Cardiac muscle cell (in vitro differentiated cells and primary cell): ENCODE results near the gene SYPL1. TPM values are rescaled to one million over a fixed set of nuclear protein-coding genes. Genes with fewer than 3 reads are reported as not detected.

ENCODE experiments used
- DNase-seq, 2 donors: peaks; one replicate each; pipeline versions ENCODE4 v3.0.0 to v3.0.0-alpha.2; 2010 to 2017; ENCODE audit warnings: low read depth in 1 of 2, low spot score in 1 of 2
- H3K27ac ChIP-seq: fragments of 200-600 bp; sonication (generic); 2 replicates; pipeline ENCODE4 v1.5.1; 2016
- H3K27me3 ChIP-seq: fragments of 200-600 bp; sonication (generic); 2 replicates; pipeline ENCODE4 v1.6.0; 2016; ENCODE audit warnings: control low read depth
- H3K36me3 ChIP-seq: fragments of 200-600 bp; sonication (generic); 2 replicates; pipeline ENCODE4 v1.5.1; 2016; ENCODE audit warnings: control low read depth
- H3K4me1 ChIP-seq: fragments of 200-600 bp; sonication (generic); 2 replicates; pipeline ENCODE4 v1.8.1; 2017; ENCODE audit warnings: low read depth, mild to moderate bottlenecking, mixed run types
- H3K4me3 ChIP-seq: fragments of 200-600 bp; sonication (generic); 2 replicates; pipeline ENCODE4 v1.5.1; 2016; ENCODE audit warnings: mild to moderate bottlenecking
- H3K9me3 ChIP-seq: fragments of 200-600 bp; sonication (generic); 2 replicates; pipeline ENCODE4 v1.5.1; 2017; ENCODE audit warnings: low read depth, mild to moderate bottlenecking, control low read depth
- polyA plus RNA-seq: library from polyadenylated mRNA; unstranded; fragments of >200 nt; fragmentation: Nextera tagmentation; extraction: Ambion mirVana; gene quantifications from 2 replicates; pipeline ENCODE4 v1.2.1, GENCODE V29; 2016
- total RNA-seq: library from RNA; depleted of rRNA; stranded (reverse); fragments of >200 nt; gene quantifications from 2 replicates; pipeline ENCODE4 v1.2.3, GENCODE V29; 2016
- TF ChIP-seq, protein P1 (sequence below): IDR thresholded peaks from 2 replicates; pipeline ENCODE4 v1.5.1; 2012; ENCODE audit warnings: low read depth, mild to moderate bottlenecking, low read length

Gene SYPL1
- total and polyA plus RNA-seq, 2 experiments from 2014 or later, result 37.8 to 80.9 TPM

DNA sequence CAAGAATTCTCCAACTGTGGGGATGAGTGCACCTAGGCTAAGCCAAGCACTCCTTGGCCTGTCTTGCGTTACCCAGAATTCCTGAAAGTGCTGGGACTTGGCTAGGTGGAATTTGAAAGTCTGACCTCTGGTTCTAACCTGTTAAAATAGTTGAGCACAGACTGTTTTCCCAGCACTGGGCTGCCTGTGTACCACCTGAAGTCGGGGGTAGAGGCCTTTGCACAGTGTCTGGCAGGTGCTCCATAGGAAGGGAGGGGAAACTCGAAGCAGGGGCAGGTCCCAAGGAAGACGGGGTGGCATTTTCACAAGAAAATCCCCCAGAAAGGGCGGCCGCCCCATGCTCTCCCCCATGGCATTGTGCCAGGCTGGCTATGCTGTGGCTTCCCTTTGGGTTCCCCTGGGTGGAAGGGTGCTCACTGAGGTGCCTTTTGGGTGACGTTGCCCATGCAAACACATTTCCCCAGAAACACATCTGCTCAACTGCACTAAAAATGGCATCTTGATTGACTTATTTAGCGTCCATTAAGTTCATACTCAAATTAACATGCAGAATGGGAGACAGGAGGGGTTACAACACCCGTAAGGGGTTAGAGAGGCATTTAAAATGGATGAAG lies 62.9 kb downstream of the SYPL1 start:
- no peak for DNase-seq
- H3K4me1 ChIP-seq, result no peaks in the 10 kb centered on the region
- no peaks in the 10 kb centered on the region for H3K36me3 ChIP-seq
- TF ChIP-seq, protein P1, sequence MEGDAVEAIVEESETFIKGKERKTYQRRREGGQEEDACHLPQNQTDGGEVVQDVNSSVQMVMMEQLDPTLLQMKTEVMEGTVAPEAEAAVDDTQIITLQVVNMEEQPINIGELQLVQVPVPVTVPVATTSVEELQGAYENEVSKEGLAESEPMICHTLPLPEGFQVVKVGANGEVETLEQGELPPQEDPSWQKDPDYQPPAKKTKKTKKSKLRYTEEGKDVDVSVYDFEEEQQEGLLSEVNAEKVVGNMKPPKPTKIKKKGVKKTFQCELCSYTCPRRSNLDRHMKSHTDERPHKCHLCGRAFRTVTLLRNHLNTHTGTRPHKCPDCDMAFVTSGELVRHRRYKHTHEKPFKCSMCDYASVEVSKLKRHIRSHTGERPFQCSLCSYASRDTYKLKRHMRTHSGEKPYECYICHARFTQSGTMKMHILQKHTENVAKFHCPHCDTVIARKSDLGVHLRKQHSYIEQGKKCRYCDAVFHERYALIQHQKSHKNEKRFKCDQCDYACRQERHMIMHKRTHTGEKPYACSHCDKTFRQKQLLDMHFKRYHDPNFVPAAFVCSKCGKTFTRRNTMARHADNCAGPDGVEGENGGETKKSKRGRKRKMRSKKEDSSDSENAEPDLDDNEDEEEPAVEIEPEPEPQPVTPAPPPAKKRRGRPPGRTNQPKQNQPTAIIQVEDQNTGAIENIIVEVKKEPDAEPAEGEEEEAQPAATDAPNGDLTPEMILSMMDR, result no peak
- H3K4me3 ChIP-seq, result no peak overlapping the region
- H3K9me3 ChIP-seq, result no peaks in the 10 kb centered on the region
- H3K27ac ChIP-seq, result no peak overlapping the region
- no peaks in the 10 kb centered on the region for H3K27me3 ChIP-seq

DNA sequence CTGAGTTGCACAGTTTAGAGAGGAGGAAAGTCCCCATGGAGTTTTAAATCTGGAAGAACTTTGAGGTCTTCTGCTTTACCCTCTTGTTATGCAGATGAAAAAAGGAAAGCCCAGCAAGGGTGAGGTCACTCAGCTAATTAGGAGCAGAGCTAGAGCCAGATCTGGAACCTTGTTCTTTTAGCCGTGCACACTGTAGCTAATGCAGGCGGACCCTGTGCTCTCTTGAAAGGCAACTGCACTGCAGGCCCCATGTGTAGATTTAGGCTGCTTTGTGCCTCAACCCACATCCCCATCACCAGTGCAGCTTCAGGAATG lies 63.4 kb downstream of the SYPL1 start:
- Histone ChIP-seq H3K27ac (no peak overlapping the region), H3K4me3 (no peak overlapping the region), H3K36me3 (no peaks in the 10 kb centered on the region), H3K4me1 (no peaks in the 10 kb centered on the region), H3K9me3 (no peaks in the 10 kb centered on the region), H3K27me3 (no peaks in the 10 kb centered on the region)
- no peak for DNase-seq
- TF ChIP-seq, protein P1, result no peak

DNA sequence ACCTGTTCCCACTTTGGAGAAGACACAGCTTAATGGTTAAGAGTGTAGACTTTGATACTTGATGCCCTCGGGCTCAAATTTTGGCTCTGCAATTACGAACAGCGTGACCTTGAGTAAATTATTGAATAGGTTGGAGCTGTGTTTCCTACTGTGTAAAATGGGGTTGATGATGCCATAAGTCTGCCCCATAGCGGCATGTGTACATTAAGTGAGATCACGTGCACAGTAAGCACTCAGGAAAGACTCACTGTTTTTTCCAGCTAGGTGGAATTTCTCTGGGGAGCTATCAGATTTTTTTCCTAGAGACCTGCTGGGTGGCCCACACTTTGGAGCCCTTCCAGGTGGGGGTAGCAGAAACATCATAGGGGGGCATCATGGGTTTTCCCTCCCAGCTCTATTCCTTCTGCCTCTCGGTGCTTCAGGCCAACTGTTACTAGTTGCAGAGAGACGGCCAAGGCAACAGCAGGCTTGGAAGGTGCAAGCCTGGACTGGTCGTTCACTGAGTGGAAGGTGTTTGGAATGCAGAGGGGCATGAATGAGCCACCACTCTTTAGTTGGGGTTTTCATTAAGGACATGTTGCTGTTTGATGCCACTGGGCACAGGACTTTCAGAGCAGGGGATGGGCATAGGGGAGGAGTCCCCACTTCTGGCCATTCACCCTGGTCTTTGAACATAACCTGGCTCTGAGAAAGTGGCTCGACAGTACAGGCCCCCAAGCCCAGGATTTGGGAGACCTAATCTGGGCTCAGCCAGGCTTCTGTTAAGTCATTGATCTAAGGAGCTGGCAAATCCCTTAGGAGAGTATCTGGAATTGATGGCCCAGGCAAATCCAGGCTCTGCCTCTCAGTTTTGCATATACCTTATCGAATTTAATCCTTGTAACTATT lies 64.0 kb downstream of the SYPL1 start:
- Histone ChIP-seq H3K27me3 (no peaks in the 10 kb centered on the region), H3K27ac (no peak overlapping the region), H3K9me3 (no peaks in the 10 kb centered on the region), H3K4me1 (no peaks in the 10 kb centered on the region), H3K36me3 (no peaks in the 10 kb centered on the region), H3K4me3 (no peak overlapping the region)
- TF ChIP-seq, protein P1, result no peak
- no peak for DNase-seq

DNA sequence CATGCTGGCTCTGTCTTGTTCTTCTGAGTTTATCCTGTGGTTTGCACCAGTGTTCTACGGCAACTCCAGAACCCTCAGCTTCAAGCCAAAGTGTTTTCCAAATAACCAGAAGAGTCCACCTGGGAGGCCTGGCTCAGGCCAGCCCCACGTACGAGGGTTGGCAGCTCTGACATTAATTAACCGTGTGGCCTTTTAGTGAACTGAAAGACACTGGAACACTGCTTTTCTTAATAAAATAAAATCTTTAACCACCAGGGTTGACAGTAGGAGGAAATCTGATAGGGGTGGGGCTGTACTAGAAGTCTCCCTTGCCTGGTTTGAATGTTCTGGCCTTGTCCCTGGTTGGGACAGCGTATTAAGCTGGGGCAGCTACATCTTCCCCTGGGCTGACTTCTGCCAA lies 64.9 kb downstream of the SYPL1 start:
- Histone ChIP-seq H3K9me3 (no peaks in the 10 kb centered on the region), H3K36me3 (no peaks in the 10 kb centered on the region), H3K4me3 (no peak overlapping the region), H3K27me3 (no peaks in the 10 kb centered on the region), H3K4me1 (peaks cover 4% of the 10 kb centered on the region), H3K27ac (no peak overlapping the region)
- no peak for DNase-seq
- TF ChIP-seq, protein P1, result no peak

DNA sequence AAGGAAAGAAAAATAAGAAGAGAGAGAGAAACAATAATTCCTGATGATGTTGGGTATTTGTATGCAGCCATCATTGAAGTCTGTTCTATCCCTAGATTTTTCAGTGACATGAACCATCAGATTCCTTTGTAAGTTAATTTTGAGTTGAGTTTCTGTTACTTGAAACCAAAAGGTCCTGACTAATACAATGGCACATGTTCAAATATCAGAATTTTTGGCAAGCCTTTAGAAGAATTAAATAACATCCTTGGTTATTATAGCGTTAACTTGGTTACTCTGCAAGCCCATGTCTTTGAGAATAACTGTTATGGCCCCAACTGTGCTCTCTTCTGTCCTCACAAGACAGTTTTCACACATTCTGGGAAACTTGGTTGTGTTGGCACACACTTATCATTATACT lies 66.5 kb downstream of the SYPL1 start:
- Histone ChIP-seq H3K4me1 (peaks cover 4% of the 10 kb centered on the region), H3K27ac (no peak overlapping the region), H3K4me3 (no peak overlapping the region), H3K9me3 (no peaks in the 10 kb centered on the region), H3K36me3 (no peaks in the 10 kb centered on the region), H3K27me3 (no peaks in the 10 kb centered on the region)
- peak in 1 of 2 donors; percentile 55 for DNase-seq
- TF ChIP-seq, protein P1, result no peak
